Heart left ventricle (tissue), 13 donors: ENCODE results near the gene THADA.

ENCODE experiments used
- POLR2A ChIP-seq, 2 donors: fragments of 450-650 bp; IDR thresholded peaks; one replicate each; pipeline ENCODE4 v1.6.1; 2017; ENCODE audit warnings: antibody characterized with exemption in 2 of 2, mild to moderate bottlenecking in 2 of 2, moderate library complexity in 2 of 2
- TF ChIP-seq, protein P1 (sequence below), 12 donors: fragments of 200-600 bp; sonication (generic) in 4 of 12; IDR thresholded peaks; one replicate each; pipeline versions ENCODE4 v1.5.0 to v1.8.0; 2018 to 2022; ENCODE audit warnings: antibody characterized with exemption in 12 of 12, mild to moderate bottlenecking in 5 of 12
- donor health status: ischemic (EF 13 %, LVEDD 7.1; RV severe dilation, severe dysfunction).
- donor health status: DM: no; HTN: yes; CAD: no.
- donor health status: DM: no; HTN: no; CAD: no.
- donor health status: ischemic (EF 25% LVEDD 6.9; RV normal size, moderate dysfunction).
- donor health status: ischemic (EF 25% LVEDD 5.7; RV mildly dilated, moderate dysfunction).
- donor health status: ischemic (EF 35%, LVEDD 5.7; RV mildly dilated, moderate dysfunction).
- donor health status: nonischemic (EF 11% LVEDD 7.7; RV severe dilation, severe dysfunction).
- donor health status: DM: yes; HTN: yes; CAD: no.
- donor health status: PGD.
- donor health status: ischemic (EF 29% LVEDD 5.4; RV normal size, mild dysfunction).
- donor health status: nonischemic (EF 23%, LVEDD 6.1; RV moderate dilation, normal function).

DNA sequence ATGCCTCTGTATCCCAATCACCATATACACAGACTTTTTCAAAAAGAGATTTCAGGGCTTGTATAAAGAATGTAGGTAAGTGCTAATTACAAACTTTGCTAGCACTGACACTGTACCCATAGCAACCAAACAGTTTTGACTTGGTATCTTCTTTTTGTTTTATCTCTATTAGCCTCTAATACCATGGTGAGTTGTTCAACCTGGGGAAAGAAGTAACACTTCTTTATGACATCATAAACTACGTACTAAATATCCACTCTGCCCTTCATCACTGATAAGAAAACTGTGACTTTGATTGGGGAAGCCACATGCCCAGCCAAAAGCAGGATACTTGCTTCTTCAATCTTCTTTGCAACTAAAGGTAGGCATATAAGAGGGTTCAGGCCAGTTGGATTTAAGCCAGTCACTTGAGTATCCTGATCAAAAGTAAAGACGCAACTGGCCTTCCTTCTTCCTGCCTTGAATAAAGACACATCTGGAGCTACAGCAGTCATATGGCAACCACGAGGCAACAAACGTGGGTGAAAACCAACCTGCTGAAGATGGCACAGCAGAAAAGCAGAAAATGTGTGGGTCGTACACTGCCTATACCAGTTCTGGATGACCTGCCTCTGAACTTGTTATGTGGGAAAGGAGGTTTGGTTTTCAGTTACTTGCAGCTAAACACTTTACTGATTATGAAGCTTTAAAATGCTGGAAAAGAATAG is 16.4 kb downstream of the THADA start:
- TF ChIP-seq POLR2A (IDR thresholded peaks at IDR 0.05), result no peak
- TF ChIP-seq, protein P1, sequence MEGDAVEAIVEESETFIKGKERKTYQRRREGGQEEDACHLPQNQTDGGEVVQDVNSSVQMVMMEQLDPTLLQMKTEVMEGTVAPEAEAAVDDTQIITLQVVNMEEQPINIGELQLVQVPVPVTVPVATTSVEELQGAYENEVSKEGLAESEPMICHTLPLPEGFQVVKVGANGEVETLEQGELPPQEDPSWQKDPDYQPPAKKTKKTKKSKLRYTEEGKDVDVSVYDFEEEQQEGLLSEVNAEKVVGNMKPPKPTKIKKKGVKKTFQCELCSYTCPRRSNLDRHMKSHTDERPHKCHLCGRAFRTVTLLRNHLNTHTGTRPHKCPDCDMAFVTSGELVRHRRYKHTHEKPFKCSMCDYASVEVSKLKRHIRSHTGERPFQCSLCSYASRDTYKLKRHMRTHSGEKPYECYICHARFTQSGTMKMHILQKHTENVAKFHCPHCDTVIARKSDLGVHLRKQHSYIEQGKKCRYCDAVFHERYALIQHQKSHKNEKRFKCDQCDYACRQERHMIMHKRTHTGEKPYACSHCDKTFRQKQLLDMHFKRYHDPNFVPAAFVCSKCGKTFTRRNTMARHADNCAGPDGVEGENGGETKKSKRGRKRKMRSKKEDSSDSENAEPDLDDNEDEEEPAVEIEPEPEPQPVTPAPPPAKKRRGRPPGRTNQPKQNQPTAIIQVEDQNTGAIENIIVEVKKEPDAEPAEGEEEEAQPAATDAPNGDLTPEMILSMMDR (IDR thresholded peaks at IDR 0.05), result no peak
